DND-41 (cell line): ENCODE results near the gene CACNA1E.

Experiments
- ATAC-seq: fragments of 200-7000 bp; cut with Tn5 transposase; 3 replicates; pipeline ENCODE4 v1.9.1; 2021; ENCODE audit warnings: low read depth; ENCODE audit not compliant: insufficient read depth
- DNase-seq: peaks from one replicate; pipeline ENCODE4 v3.0.0-alpha.2; 2020
- H2AFZ ChIP-seq: 2 replicates; pipeline ENCODE4 v1.6.0; 2012; ENCODE audit warnings: low read depth, low read length
- H3K27ac ChIP-seq: 2 replicates; pipeline ENCODE4 v1.5.1; 2012; ENCODE audit warnings: low read length, inconsistent platforms
- H3K27me3 ChIP-seq: fragments of 200-600 bp; sonication (generic); 2 replicates; pipeline ENCODE4 v1.6.0; 2012; ENCODE audit warnings: low read length, mild to moderate bottlenecking, inconsistent platforms; ENCODE audit not compliant: insufficient read depth, poor library complexity
- H3K36me3 ChIP-seq: 2 replicates; pipeline ENCODE4 v1.5.1; 2012; ENCODE audit warnings: low read length, inconsistent platforms; ENCODE audit not compliant: insufficient read depth
- H3K4me1 ChIP-seq: 2 replicates; pipeline ENCODE4 v1.5.1; 2012; ENCODE audit warnings: mild to moderate bottlenecking, low read length; ENCODE audit not compliant: insufficient read depth
- H3K4me2 ChIP-seq: 2 replicates; pipeline ENCODE4 v1.6.0; 2012; ENCODE audit warnings: mild to moderate bottlenecking, moderate library complexity, low read length, inconsistent platforms; ENCODE audit not compliant: insufficient read depth
- H3K4me3 ChIP-seq, 2 experiments: fragments of 200-600 bp in 1 of 2; shearing (Covaris generic) in 1 of 2; 2 replicates each; pipeline ENCODE4 v1.5.1; 2012 to 2016; ENCODE audit warnings: inconsistent platforms in 2 of 2, low read length in 2 of 2, mild to moderate bottlenecking in 2 of 2, low read depth in 1 of 2, moderate library complexity in 1 of 2
- H3K79me2 ChIP-seq: 2 replicates; pipeline ENCODE4 v1.6.0; 2012; ENCODE audit warnings: low read length, inconsistent platforms; ENCODE audit not compliant: insufficient read depth
- H3K9ac ChIP-seq: 2 replicates; pipeline ENCODE4 v1.6.0; 2012; ENCODE audit warnings: low read depth, mild to moderate bottlenecking, inconsistent platforms, low read length, moderate library complexity
- H3K9me3 ChIP-seq: 2 replicates; pipeline ENCODE4 v1.5.1; 2012; ENCODE audit warnings: low read length, moderate library complexity, mild to moderate bottlenecking, inconsistent platforms; ENCODE audit not compliant: insufficient read depth, severe bottlenecking
- H4K20me1 ChIP-seq: 2 replicates; pipeline ENCODE4 v1.6.0; 2012; ENCODE audit warnings: low read length; ENCODE audit not compliant: insufficient read depth
- CTCF ChIP-seq: IDR thresholded peaks from 2 replicates; pipeline ENCODE4 v1.5.1; 2012; ENCODE audit warnings: borderline replicate concordance, low read length, moderate library complexity, mild to moderate bottlenecking; ENCODE audit not compliant: poor library complexity, severe bottlenecking; ENCODE audit errors: extremely low read depth
- EZH2 ChIP-seq: IDR thresholded peaks from 3 replicates; pipeline ENCODE4 v1.6.1; 2012; ENCODE audit warnings: borderline replicate concordance, low read depth, mild to moderate bottlenecking, moderate library complexity, low read length, inconsistent platforms; ENCODE audit not compliant: severe bottlenecking

CACNA1E gene

GRCh38 chr1:181791721-181792120 lies 308.4 kb downstream of the CACNA1E start:
- no peak overlapping the region for H2AFZ ChIP-seq
- no peaks in the 10 kb centered on the region for H3K36me3 ChIP-seq
- H3K4me3 ChIP-seq: no peak overlapping the region
- no peaks in the 10 kb centered on the region for H3K79me2 ChIP-seq
- no peak overlapping the region for H3K4me2 ChIP-seq
- H3K9ac ChIP-seq: no peak overlapping the region
- DNase-seq (no peak), ATAC-seq (no peak)
- H3K27me3 ChIP-seq: peaks cover 22% of the 10 kb centered on the region
- H3K4me1 ChIP-seq: no peaks in the 10 kb centered on the region
- H3K9me3 ChIP-seq: no peaks in the 10 kb centered on the region
- no peak overlapping the region for H3K27ac ChIP-seq
- no peak for TF ChIP-seq CTCF
- no peak for TF ChIP-seq EZH2
- no peaks in the 10 kb centered on the region for H4K20me1 ChIP-seq

- no peaks in the 10 kb centered on the region for H3K4me1 ChIP-seq
- peaks cover 19% of the 10 kb centered on the region for H3K27me3 ChIP-seq
- H2AFZ ChIP-seq: no peak overlapping the region
- no peaks in the 10 kb centered on the region for H3K79me2 ChIP-seq
- no peaks in the 10 kb centered on the region for H3K36me3 ChIP-seq
- H3K4me2 ChIP-seq: no peak overlapping the region
- H3K4me3 ChIP-seq: no peak overlapping the region
- H3K27ac ChIP-seq: no peak overlapping the region
- DNase-seq (no peak), ATAC-seq (no peak)
- H4K20me1 ChIP-seq: no peaks in the 10 kb centered on the region
- H3K9me3 ChIP-seq: no peaks in the 10 kb centered on the region
- TF ChIP-seq EZH2 (no peak), CTCF (no peak)
- no peak overlapping the region for H3K9ac ChIP-seq
Observed at GRCh38 chr1:181793831-181794230, 310.5 kb downstream of the CACNA1E start.

- H2AFZ ChIP-seq: no peak overlapping the region
- no peaks in the 10 kb centered on the region for H3K79me2 ChIP-seq
- peaks cover 18% of the 10 kb centered on the region for H3K27me3 ChIP-seq
- no peaks in the 10 kb centered on the region for H3K36me3 ChIP-seq
- H3K4me2 ChIP-seq: no peak overlapping the region
- no peak overlapping the region for H3K27ac ChIP-seq
- no peak overlapping the region for H3K9ac ChIP-seq
- ATAC-seq (no peak), DNase-seq (no peak)
- no peak for TF ChIP-seq CTCF
- TF ChIP-seq EZH2: no peak
- no peak overlapping the region for H3K4me3 ChIP-seq
- no peaks in the 10 kb centered on the region for H3K4me1 ChIP-seq
- no peaks in the 10 kb centered on the region for H4K20me1 ChIP-seq
- no peaks in the 10 kb centered on the region for H3K9me3 ChIP-seq
Observed at GRCh38 chr1:181794332-181794731, 311.0 kb downstream of the CACNA1E start.

- Histone ChIP-seq H2AFZ (no peak overlapping the region), H4K20me1 (no peaks in the 10 kb centered on the region), H3K36me3 (no peaks in the 10 kb centered on the region), H3K9ac (no peak overlapping the region), H3K79me2 (no peaks in the 10 kb centered on the region), H3K4me1 (no peaks in the 10 kb centered on the region), H3K4me3 (no peak overlapping the region), H3K27me3 (peaks cover 5% of the 10 kb centered on the region), H3K4me2 (no peak overlapping the region), H3K27ac (no peak overlapping the region), H3K9me3 (no peaks in the 10 kb centered on the region)
- DNase-seq: no peak
- no peak for TF ChIP-seq EZH2
- ATAC-seq: no peak
Observed at GRCh38 chr1:181798191-181798926, 315.0 kb downstream of the CACNA1E start.
